OCI-LY3 (cell line): ENCODE data around the gene CDC37.
A peak's percentile ranks its signal among the peaks of the same experiment; 100 is the strongest.

Experiments
- H2AFZ ChIP-seq: fragments of 200-600, 300-600 bp; shearing (Covaris generic); 2 replicates; pipeline ENCODE4 v1.6.0; 2014; ENCODE audit warnings: antibody characterized with exemption, low read depth, low read length
- H3K27ac ChIP-seq: fragments of 200-600, 300-600 bp; sonication (generic); 2 replicates; pipeline ENCODE4 v1.5.1; 2014; ENCODE audit warnings: mild to moderate bottlenecking, low read length, moderate library complexity, mixed read lengths
- H3K27me3 ChIP-seq: fragments of 200-600, 300-600 bp; sonication (generic); 2 replicates; pipeline ENCODE4 v1.6.1; 2014; ENCODE audit warnings: low read depth, low read length, mixed read lengths
- H3K36me3 ChIP-seq: fragments of 200-600, 300-600 bp; sonication (generic); replicated peaks from 2 replicates; pipeline ENCODE3; 2014; ENCODE audit warnings: low read depth, low read length, mixed read lengths
- H3K4me1 ChIP-seq: fragments of 300-600, 200-600 bp; sonication (generic); 2 replicates; pipeline ENCODE4 v1.6.1; 2014; ENCODE audit warnings: low read length, mixed read lengths
- H3K4me2 ChIP-seq: fragments of 200-600, 300-600 bp; sonication (generic); 2 replicates; pipeline ENCODE4 v1.6.1; 2014; ENCODE audit warnings: low read length, mixed read lengths
- H3K4me3 ChIP-seq: fragments of 300-600, 200-600 bp; sonication (generic); 2 replicates; pipeline ENCODE4 v1.5.1; 2014; ENCODE audit warnings: antibody characterized with exemption, mild to moderate bottlenecking, low read length, moderate library complexity
- H3K79me2 ChIP-seq: fragments of 300-600, 200-600 bp; shearing (Covaris generic); 2 replicates; pipeline ENCODE4 v1.6.1; 2014; ENCODE audit warnings: mild to moderate bottlenecking, low read length, mixed read lengths
- H3K9ac ChIP-seq: fragments of 300-600, 200-600 bp; shearing (Covaris generic); 2 replicates; pipeline ENCODE4 v1.6.0; 2014; ENCODE audit warnings: mild to moderate bottlenecking, low read length, moderate library complexity
- H3K9me3 ChIP-seq: fragments of 200-600, 300-600 bp; shearing (Covaris generic); 2 replicates; pipeline ENCODE4 v1.6.1; 2014; ENCODE audit warnings: low read length, mixed read lengths; ENCODE audit not compliant: insufficient read depth
- H4K20me1 ChIP-seq: fragments of 200-600, 300-600 bp; sonication (generic); 2 replicates; pipeline ENCODE4 v1.6.1; 2016; ENCODE audit warnings: low read length, mixed read lengths; ENCODE audit not compliant: insufficient read depth
- CTCF ChIP-seq: fragments of 200-600, 300-600 bp; sonication (generic); IDR thresholded peaks from 2 replicates; pipeline ENCODE4 v1.5.1; 2014; ENCODE audit warnings: antibody characterized with exemption, low read length, low read depth
- EZH2phosphoT487 ChIP-seq: fragments of 200-600 bp; shearing (Covaris generic); IDR thresholded peaks from 2 replicates; pipeline ENCODE4 v1.6.1; 2018; ENCODE audit warnings: antibody characterized with exemption, mixed run types, low read depth

CDC37 gene

DNA sequence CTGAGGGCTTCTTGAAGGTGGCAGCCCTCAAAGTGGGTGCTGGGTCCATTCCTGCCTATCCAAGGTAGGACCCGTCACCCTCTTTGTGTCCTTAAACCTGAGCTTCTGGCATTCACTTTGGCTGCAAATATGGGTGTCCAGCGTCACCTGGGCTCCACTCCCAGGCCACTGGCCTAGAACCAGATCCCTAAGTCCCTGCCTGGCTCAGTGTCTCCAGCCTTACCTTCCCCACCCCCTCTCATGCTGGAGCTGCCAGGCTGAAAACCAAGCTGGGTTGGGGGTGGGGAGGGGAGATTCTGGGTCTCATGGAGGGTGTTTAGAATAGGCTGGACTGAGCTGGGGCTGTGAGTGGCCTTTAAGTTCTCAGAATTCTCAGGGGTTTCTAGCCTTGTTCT is 29.4 kb upstream of the CDC37 start:
- Histone ChIP-seq H4K20me1 (no peaks in the 10 kb centered on the region), H3K79me2 (no peaks in the 10 kb centered on the region), H3K9me3 (no peaks in the 10 kb centered on the region), H3K4me1 (peaks cover 23% of the 10 kb centered on the region), H3K36me3 (peaks cover under 1% of the 10 kb centered on the region), H3K4me3 (no peak overlapping the region), H2AFZ (no peak overlapping the region), H3K9ac (no peak overlapping the region), H3K27ac (no peak overlapping the region), H3K27me3 (peaks cover 31% of the 10 kb centered on the region), H3K4me2 (no peak overlapping the region)
- TF ChIP-seq CTCF, result no peak
- TF ChIP-seq EZH2phosphoT487, result no peak

DNA sequence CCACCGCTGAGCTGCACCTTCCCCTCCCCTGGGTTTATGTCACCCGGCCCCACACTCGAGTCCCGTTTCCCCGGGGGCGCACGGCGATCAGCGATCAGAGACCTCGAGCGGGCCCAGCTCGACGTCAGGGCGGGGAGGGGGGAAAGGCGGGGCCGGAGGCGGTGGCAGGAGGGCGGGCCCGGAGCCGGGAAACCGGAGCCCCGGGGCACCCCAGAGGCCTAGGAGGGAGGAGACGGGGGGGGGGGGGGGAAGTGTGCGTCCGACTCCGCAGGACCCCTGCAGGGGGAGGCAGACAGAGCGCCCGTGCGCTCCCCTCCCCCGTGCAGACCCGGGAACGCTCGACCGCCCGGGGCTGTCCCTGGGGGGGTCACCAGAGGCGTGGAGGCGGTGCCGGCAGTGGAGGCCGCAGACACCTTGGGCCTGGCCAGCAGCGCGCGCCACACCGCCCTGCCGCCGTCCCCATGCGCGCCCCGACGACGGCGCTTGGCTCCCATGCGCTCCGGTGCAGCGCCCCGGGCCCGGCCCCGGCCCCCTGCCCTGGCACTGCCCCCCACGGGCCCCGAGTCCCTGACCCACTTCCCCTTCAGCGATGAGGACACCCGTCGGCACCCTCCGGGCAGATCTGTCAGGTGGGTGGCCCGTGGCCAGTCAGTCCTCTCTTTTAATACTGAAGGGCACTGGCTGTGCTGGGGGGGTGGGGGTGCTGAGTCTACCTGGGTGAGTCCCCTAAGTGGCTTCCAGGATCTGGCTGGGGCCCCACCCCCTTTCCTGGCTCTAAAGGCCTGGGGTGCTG is 28.8 kb upstream of the CDC37 start:
- H3K4me2 ChIP-seq, result peak overlapping the region; percentile 54
- no peaks in the 10 kb centered on the region for H4K20me1 ChIP-seq
- H2AFZ ChIP-seq, result no peak overlapping the region
- no peak overlapping the region for H3K9ac ChIP-seq
- no peaks in the 10 kb centered on the region for H3K9me3 ChIP-seq
- H3K4me3 ChIP-seq, result peak overlapping the region; percentile 39; the same call in 1 of the 2 replicates
- H3K36me3 ChIP-seq, result peaks cover 3% of the 10 kb centered on the region
- no peaks in the 10 kb centered on the region for H3K79me2 ChIP-seq
- peaks cover 36% of the 10 kb centered on the region for H3K27me3 ChIP-seq
- no peak for TF ChIP-seq CTCF
- TF ChIP-seq EZH2phosphoT487, result no peak
- no peak overlapping the region for H3K27ac ChIP-seq
- H3K4me1 ChIP-seq, result peaks cover 29% of the 10 kb centered on the region

DNA sequence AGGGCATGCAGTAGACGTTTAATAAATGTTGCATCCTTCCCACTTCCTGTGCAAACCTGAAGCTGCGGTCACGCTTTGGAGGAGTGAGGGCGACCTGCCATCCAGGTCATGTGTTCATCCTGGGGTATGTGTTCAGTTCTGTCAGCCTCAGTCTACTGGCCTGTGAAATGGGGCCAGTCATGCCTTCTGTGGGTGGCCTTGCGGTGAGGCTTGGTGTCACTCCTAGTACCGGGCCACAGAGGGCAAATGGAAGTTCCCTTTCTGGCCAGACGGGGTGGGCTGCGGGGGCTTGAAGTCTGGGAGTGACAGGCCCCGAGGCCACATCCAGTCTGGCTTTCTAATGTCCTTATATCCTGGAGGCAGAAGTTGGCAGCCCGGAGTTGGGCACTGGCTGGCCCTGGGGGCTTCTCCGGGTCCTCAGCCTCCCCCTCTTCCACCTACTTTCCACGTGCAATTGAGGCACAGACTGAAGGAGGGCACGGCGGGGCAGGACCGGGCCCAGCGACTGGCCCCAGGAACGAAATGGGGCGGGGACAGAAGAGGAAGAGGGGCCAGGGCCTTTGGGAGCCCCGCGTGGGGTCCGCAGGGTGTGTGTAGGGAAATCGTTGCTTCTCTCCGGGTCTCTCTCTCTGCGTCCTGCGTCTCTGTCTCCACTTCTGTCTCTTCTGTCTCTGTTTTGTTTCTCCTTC is 28.1 kb upstream of the CDC37 start:
- Histone ChIP-seq H3K4me1 (peaks cover 31% of the 10 kb centered on the region), H3K9ac (no peak overlapping the region), H3K27me3 (peaks cover 38% of the 10 kb centered on the region)

More for the DNA sequence above, 28.1 kb upstream of the CDC37 start:
- Histone ChIP-seq H4K20me1 (no peaks in the 10 kb centered on the region), H3K4me2 (peak overlapping the region; percentile 54), H3K9me3 (no peaks in the 10 kb centered on the region), H3K36me3 (peaks cover 3% of the 10 kb centered on the region), H3K4me3 (peak overlapping the region; percentile 39; the same call in 1 of the 2 replicates), H3K79me2 (no peaks in the 10 kb centered on the region), H3K27ac (no peak overlapping the region), H2AFZ (no peak overlapping the region)
- TF ChIP-seq CTCF (no peak), EZH2phosphoT487 (no peak)
